NCI-H460 (cell line): Measurements from ENCODE around the gene SOX21. TPM values are rescaled to one million over a fixed set of nuclear protein-coding genes. Genes with fewer than 3 reads are reported as not detected.
"Not testable (repeated sequence)": the region's sequence is repeated elsewhere in the genome, so short reads cannot be mapped to it uniquely, and the experiment has no call there.

Experiments
- DNase-seq: peaks from one replicate; pipeline ENCODE4 v3.0.0-alpha.2; 2016; ENCODE audit warnings: low read depth; ENCODE audit errors: extremely low read depth
- polyA plus RNA-seq: library from polyadenylated mRNA; depleted of rRNA; stranded (reverse); fragments of >200 nt; gene quantifications from 2 replicates; pipeline ENCODE4 v1.2.3, GENCODE V29; 2014; cell fraction: nucleus; rRNA removed
- total RNA-seq: library from RNA; depleted of rRNA; stranded (reverse); fragments of >200 nt; shearing (Covaris generic); gene quantifications from 2 replicates; pipeline ENCODE4 v1.2.3, GENCODE V29; 2014; rRNA removed

Gene SOX21
- 0.09 TPM in 1 of 2 replicates, not detected in the other for total RNA-seq
- polyA plus RNA-seq: not detected in 2 replicates

DNA sequence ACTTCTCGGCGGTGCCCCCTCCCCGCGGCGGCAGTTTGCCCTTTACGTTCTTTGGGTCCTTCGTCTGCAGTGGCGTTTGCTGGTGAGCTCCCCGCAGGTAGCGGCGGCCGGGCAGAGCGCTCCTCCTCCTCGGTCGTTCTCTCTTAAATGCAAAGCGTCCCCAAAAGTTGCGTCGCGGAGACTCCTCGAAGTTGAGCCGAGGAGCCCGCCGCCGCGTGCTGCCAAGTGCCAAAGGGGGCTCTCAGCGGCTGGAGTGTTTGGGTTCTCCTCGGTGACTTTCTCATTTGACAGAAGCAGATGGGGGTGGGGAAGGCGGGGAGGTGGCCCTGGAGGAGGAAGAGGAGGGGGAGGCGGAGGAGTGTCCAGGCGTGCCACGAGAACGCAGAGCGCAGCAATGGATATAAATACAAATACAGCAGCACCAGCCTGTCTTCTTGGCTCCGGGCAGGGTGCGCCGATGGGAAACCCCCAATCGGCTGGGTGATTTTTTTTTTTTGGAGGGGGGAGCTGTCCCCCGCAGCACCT lies at the start of gene SOX21:
SOX21 (minus strand) TSS at position 259 of the 525 bp plus-strand sequence. CDS start 496 bp downstream, outside the sequence.
- no peak for DNase-seq

DNA sequence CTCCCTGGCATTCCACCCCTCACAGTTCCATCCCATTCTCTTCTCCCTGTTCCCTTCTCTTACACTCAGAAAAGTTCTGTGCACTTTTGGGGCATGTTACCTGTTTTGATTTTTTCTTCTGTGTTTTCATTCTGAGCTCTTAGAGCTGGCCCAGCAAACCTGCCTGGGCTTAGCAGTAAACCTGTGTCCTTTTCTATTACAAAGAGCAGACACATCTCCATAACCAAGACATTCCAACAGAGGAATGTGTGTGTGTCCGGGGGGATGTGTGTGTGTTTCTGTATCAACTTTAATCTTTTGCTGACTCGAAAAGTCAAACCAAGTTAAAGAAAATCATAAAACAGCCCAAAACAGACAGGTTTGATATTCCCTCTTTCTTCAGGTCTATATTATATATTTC lies 49.1 kb upstream of the SOX21 start:
- DNase-seq: no peak

DNA sequence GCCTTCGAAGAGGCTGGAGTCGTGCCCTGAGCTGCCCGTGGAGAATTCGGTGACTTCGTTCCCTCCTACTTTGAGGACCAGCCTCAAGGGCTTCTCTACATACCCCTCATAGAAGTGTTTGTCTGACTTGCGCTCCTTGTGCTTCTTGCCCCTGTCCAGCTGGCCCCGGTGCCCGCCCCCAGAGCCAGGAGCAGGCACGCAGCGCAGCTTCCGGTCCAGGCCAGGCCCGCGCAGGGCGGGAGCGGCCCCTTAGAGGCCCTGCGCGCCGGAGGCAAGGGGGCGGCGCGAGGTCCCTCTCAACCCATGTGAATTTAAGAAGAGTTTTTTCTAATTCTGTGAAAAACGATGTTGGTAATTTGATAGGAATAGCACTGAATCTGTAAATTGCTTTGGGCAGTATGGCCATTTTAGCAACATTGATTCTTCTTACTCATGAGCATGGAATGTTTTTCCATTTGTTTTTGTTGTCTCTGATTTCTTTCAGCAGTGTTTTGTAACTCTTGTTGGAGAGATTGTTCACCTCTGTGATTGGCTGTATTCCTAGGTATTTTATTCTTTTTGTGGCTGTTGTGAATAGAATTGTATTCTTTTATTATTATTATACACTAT lies 46.9 kb upstream of the SOX21 start:
- no peak for DNase-seq

DNA sequence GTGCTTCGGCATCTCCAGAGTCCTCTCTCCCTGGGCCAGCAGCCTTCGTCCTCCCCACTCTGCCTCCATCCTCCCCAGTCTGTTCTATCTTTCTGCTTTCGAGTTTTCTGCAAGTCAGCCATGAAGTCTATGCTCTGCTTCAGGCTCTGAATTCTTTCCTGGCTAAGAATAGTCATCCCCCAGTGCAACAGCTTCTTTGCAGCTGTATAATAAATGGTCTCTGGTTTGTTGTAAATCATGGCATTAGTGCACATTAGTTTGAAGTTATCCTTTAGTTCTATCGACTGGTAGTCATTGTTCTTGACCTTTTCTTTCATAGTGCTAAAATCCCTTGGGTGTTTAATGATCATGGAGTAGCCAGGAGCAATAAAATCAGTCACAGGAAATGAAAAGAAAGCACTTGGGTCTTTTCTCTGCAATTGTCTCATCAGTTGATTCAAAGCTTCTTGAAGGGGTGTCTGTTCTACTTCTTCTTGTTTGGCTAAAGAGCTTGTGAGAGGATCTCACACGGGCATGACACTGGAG lies 46.2 kb upstream of the SOX21 start:
- no peak for DNase-seq

DNA sequence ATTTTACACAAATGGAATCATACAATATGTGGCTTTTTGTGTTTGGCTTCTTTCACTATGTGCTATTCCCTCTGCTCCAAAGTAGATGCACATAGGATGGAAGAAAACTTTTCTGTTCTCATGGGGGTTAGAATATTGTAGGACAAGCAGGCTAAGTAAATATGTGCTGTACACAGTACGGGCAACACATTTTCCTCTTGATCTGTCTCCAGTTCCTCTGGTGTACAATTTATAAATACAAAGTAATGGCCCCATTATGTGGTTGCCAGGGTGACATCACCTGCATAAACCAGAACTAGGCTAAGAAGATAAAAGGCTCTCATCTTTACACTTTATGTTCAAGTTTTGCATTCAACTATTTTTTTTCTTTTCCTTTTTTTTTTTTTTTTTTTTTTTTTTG lies 41.0 kb upstream of the SOX21 start:
- DNase-seq: no peak

DNA sequence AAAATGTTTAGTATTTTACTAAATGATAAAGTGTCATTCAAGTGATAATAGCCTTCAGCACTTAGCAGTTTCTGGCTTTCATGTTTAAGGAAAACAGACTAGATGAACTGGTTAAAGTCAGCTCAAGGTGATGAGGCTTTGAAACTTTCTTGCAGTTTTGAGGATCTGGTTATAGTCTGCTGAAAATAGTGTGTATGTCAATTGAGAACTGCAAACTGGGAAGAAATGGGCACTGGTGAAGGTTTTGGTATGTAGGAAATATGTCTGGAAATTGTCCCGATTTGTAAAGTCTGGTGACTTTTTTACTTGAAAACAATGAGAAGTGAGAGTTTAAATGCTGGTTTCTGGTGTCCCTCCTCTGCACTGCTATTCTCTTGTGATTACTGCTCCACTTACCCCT lies 36.8 kb upstream of the SOX21 start:
- DNase-seq: no peak

DNA sequence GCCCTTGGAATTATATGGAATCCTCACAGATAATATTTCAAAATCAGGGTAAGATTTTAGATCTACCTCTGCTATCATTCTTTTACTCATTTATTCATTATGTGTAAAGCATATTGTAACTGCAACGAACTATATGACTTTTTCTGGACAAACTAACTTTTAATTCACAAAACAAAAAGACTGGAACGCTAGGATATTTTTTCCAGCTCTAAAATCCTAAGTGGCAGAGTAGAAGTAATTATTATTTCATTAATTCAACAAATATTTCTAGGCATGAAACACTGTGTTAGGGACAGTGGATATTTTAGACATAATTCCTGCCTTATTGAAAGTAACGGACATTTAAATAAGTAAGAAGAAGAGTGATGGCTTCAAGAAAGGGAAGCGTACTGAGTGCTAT lies 26.9 kb upstream of the SOX21 start:
- DNase-seq: no peak

DNA sequence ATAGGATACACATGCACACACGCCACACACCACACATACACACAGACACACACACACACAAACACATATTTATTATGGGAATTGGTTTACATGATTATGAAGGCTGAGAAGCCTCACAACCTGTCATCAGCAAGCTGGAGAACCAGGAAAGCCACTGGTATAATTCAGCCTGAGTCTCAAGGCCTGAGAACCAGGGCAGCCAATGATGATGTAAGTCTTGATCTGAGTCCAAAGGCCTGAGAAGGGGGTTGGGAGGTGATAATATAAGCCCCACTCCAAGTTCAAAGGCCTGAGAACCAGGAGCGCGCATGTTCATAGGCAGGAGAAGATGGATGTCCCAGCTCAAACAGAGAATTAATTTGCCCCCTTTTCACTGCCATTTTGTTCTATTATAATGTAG lies 18.7 kb upstream of the SOX21 start:
- DNase-seq: no peak

DNA sequence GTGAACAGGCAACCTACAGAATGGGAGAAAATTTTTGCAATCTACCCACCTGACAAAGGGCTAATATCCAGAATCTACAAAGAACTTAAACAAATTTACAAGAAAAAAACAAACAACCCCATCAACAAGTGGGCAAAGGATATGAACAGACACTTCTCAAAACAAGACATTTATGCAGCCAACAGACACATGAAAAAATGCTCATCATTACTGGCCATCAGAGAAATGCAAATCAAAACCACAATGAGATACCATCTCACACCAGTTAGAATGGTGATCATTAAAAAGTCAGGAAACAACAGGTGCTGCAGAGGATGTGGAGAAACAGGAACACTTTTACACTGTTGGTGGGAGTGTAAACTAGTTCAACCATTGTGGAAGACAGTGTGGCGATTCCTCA lies 17.6 kb upstream of the SOX21 start:
- DNase-seq: not testable (repeated sequence)

DNA sequence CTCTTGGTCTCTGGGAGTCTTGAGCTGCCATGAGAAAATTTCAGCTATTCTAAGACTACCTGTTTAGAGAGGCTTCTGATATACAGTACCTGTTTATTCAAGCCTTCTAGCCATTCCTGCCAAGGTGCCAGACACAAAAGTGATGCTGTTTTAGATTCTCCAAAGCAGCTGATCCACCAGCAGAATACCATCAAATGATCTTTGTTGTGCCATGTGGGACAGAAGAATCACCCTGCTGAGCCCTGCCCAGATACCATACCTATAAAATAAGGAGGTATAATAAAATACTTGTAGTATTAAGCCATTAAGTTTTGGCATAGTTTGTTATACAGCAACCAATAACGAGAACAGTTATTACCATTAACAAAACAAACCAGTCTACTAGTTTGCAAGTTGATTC lies 14.1 kb upstream of the SOX21 start:
- DNase-seq: no peak

DNA sequence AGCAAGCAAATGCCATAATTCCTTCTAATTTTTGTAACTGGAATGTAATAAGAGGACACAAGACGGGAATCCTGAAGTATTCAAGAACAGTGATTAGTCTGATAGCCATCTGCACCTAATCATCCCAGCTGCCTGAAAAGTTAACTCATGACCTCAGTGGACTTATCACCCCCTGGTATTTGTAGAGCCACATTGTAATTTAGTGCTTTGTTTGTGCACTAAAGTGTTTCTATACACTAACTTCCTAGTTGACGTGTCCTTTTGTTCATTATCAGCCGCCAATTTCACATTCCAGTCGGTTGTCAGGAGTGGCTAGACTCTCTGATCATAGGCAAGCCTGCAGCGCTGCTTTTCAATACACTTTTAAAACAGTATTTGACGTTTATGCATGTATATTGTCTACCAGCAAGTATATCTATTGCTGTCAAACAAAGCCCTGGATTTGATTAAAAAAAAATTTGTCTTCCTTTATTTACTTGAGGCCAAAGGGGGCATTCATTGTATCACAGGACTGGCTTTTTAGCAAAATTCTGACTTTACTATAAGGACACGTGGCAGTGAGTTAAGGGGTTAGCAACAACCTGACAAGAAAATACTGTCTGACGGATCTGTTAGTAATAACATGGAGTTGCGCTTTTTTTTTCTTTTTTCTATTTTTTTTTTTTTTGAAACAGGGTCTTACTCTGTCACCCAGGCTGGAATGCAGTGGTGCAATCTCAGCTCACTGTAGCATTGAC lies 10.4 kb upstream of the SOX21 start:
- DNase-seq: no peak

DNA sequence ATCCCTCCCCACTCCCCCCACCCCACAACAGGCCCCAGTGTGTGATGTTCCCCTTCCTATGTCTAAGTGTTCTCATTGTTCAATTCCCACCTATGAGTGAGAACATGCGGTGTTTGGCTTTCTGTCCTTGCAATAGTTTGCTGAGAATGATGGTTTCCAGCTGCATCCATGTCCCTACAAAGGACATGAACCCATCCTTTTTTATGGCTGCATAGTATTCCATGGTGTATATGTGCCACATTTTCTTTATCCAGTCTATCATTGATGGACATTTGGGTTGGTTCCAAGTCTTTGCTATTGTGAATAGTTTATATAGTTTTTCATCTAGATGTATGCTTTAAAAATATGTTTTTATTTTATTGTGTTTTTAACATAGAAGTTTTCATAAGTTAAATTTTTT lies 6.4 kb upstream of the SOX21 start:
- not testable (repeated sequence) for DNase-seq

DNA sequence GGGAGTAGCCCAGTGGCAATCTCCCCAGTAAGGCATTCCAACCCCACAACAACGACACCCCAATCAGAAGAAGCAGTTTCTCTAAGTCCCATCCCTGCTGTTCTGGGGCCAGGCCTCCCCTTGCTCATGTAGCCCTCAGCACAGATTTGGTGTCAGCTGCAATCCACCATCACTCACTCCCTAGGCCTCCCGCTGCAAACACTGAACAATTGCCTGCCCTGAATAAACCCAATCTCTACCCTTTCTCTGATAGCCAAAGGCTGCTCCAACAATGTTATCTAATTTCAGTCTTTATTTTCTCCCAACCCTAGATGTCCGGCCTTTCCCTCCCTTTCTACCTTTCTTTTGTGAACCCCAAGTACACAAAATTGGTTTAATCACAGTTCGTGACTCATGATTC lies 5.6 kb upstream of the SOX21 start:
- DNase-seq: no peak

DNA sequence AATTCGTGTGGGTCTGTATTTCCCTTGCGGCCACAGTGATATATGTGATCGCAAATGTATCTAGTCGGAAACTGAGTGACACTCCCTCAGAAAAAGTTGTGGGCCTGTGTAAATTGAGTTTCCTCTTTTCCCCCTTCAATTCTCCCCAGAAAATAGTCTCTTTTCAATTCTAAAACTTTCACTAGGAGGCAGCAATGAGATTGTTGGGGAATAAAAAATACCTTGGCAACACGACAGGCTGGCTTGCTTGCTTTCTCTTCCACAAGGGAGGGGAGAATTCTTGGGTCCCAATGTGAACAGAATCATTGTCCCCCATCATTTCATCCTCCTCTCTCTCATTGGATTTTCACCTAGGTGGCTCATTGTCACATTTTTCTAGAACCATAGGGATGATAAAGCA lies 3.7 kb upstream of the SOX21 start:
- DNase-seq: no peak

DNA sequence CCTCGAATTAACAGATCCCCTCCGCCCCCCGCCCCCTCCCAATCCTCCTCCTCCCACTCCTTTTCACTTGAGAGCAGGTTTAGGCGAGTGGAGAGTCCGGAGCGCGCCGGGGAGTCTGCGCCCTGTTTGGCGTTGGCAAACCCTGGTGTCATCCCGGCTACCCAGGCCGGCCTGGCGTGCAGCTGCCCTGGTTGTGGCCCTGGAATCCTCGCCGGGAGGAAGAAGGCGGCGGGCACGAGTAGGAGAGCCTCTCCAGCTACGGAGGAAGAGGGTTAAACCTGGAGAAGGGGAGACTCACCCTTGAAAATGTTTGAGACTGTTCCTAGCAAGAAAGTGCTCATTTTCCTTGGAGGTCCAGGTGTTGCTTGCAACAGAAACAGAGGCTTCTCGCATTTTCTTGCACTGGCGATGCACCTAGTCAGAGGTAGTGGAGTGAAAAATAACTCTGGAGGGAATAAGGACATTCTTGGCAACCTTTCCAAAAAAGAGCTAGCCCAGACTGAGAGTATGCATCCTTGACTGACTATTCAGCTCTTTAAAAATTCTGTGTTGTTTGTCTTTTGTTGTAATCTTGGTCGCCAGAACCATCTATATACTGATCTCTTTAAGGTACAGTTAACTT lies 1.3 kb upstream of the SOX21 start:
- no peak for DNase-seq

DNA sequence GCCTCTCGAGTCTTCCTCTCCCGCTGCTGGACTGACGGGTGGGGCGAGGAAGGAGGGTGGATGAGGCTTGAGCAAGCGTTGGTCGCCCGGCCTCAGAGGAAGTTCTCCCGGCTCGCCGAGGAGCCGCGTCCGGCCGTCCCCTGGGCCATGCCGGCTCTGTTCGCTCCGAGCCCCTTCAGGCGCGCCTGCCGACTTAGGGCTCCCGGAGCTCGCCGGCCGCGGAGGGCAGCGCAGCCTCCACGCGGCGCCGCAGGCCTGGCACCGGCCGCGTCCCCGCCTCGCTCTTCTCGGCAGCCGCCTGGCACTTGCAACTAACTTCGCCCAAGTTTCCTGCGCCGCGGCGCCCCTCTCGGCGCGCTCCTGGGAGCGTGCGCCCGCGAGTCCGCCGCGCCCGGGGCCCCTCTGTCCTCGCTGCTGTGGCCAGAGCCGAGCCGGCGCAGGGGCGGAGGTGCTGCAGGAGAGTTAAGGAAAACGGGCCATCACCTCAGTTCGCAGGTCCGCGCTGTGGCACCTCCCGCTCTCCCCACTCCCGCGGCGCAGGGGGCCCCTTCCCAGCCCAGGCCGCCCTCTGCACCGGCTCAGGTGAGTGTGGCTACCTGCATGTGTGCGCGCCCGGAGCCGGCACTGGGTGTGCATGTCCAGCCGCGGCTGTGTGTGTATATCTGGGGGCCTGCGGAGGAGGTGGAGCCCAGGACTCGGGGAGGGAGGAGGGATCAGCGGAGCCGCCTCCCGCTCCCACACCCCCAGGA lies 641 bp upstream of the SOX21 start:
- no peak for DNase-seq

DNA sequence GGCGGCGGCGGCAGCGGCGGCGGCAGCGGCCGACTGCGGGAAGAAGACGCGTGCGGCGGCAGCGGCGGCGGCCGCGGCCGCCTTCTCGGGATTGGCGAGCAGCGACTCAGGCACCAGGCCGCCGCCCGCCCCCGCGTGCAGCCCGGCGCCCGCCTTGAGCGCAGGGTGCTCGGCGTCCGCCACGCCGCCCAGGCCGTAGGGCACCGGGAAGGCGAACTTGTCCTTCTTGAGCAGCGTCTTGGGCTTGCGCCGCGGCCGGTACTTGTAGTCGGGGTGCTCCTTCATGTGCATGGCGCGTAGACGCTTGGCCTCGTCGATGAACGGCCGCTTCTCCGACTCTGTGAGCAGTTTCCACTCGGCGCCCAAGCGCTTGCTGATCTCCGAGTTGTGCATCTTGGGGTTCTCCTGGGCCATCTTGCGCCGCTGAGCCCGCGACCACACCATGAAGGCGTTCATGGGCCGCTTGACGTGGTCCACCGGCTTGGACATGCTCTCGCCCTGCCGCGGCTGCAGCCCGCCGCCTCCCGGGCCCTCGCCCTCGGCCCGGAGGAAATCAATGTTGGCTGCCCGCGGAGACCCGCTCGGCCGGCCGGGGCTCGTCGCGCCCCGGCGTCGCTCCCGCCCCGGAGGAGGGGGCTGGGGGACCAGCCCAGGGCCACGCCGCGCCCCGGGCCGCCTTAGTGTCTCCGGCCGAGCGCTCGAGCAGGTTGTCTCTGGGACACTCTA lies 621 bp downstream of the SOX21 start:
- DNase-seq: no peak

DNA sequence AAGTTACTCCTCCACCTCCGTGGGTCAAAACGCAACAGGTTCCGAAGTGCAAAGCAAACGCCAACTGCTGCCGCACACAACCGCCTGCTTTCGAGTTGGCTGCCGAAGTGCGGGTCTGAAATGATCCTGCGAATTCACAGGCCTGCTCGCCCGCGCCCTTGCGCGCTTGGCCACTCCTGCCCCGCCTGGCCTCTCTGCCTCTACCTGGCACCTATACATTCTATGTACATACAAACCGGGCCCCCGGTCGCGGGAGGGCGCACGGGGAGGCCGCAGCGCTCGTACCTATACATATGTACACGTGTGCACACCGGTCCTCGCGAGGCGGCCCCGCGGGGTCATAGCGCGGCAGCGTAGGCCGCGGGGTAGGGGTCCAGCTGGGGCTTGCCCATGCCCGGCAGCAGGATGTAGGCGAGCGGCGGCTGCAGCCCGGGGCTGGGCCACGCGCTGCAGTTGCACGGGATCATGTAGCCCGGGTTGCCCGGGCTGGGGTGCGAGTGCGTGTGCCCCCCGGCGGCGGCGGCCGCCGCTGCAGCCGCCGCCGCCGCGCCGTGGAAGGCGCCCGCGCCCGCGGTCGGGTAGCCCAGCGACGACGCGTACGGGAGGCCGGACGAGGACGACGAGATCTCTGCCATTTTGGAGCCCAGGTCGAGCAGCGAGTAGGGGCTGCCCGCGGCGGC lies 1.3 kb downstream of the SOX21 start:
- DNase-seq: no peak

DNA sequence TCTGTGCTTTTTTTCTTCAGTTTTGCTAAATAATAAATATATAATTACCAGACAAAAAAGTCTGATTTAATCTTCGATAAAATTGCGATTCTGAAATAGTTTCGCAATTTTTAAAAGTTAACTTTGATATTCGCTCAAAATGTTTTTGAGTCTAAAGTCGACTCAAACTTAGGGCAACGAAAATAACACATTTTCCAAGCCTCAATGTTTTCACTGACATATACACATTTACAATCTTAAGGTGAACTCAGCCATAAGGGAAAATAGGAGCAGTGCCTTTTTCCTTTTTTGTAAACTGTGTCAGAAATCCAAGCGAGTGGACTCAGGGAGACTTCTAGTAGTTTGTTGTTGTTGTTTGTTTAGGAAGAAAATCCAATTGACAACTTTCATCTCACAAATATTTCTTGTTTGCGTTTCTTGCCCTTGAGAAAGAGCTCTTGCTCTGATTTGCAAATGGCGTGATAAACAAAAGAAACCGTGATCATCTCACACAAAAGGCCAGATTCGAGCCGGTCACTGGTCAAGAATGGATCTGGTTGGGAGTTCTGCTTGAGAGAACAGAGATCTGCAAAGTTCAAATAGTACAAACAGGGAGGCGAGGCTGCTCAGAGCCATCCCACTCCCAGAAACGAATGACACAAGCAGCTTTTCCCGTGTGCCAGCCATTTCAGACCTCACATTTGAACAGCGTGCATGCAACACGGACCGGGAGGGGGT lies 2.1 kb downstream of the SOX21 start:
- no peak for DNase-seq
